Measurements from ENCODE around the gene LRRC74B.
"Not testable (repeated sequence)": the region's sequence is repeated elsewhere in the genome, so short reads cannot be mapped to it uniquely, and the experiment has no call there.

Gene LRRC74B, protein sequence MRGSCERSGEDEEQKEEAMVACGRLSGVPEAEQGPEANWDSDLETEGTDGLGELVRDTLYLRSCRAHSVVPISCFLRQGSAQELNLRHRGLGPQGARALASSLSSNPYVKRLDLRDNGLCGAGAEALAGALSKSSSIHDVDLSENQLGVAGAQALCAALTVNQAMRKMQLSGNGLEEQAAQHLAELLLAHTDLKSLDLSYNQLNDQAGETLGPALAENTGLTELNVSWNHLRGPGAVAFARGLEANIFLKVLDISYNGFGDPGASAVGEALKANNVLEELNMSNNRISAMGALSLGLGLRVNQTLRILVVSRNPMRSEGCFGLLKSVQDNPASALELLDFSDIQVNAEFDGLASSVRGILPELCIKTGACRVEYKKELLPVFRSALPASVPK

DNA sequence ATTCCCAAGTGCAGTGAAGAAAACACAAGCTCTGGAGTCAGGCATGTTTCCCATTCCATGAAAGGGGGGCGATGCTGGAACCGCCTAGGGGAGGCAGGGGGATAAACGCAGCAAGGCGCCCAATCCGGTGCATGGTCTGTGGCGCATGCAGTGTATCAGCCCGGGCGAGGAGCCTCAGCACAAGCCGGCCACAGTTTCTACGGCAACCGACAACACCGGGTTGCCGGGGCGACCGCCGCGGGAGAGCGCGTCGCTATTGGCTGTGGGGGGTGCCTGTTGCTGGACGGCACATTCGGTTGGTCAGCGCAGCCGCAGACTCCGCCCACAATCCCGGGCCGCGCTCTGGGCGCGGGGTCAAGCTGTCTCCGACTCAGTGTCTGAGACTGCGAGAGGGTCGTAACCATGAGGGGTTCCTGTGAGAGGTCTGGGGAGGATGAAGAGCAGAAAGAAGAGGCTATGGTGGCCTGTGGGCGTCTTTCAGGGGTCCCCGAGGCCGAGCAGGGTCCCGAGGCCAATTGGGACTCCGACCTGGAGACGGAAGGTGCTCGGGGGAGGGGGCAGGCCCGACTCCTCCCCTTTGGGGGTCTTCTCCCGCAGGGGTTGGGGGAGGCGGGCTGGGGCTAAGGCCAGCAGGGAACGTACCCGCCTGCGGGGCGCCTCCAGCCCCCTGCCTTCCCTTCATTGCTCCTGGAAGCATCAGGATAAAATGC lies at the start of gene LRRC74B:
Gene LRRC74B (plus strand): TSS at position 362 of the 710 bp plus-strand sequence. CDS start 41 bp downstream, at position 403.
- peak; percentile 74 to 82 for DNase-seq

DNA sequence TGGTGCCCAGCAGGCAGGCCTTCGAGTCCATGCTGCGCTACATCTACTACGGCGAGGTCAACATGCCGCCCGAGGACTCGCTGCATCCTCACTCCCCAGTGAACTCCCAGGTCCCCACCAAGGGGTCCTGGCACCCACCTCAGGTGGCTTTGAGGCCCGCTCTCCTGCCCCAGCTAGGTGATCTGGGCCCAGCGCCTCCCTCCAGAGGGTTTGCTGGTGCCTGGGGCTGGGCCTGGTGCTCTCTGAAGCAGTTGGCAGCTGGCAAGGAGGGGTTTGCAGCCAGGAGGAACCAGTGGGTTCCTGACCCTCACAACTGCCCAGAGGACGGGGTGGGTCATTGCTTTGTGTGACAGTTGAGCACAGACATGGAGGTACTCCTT lies 49.7 kb upstream of the LRRC74B start:
- DNase-seq: no peak

DNA sequence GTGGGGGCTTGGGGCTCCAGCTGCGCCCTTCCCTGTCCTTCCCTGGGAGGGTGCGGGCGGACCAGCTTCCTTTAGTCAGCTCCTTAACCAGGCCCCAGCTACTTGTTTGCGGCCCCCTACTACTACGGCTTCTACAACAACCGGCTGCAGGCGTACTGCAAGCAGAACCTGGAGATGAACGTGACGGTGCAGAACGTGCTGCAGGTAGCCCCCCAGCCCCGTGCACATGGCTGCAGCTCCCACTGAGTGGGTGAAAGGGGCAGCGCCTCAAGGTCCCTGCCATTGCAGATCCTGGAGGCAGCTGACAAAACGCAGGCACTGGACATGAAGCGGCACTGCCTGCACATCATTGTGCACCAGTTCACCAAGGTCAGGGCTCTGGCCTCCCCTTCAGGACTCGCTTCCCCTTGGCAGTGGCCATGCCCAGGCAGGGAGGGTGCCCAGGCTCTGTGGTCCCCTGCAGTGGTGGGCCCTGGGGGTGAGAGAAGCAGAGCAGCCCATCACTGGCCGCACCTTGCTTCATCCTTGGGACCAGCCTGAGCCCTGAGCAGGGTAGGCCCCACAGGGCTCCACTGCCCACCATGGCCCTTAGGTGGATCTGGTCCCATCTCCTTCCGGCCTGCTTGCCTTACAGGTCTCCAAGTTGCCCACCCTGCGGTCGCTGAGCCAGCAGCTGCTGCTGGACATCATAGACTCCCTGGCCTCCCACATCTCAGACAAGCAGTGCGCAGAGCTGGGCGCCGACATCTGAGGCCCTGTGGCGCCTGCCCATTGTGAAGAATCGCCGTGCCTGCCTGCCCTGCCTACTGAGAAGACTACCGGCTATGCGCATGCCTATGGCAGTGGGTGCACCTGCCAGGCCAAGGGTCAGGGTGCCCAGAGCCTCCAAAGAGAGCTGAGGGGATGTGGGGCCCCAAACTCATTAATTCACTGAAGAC lies 48.9 kb upstream of the LRRC74B start:
- no peak for DNase-seq

DNA sequence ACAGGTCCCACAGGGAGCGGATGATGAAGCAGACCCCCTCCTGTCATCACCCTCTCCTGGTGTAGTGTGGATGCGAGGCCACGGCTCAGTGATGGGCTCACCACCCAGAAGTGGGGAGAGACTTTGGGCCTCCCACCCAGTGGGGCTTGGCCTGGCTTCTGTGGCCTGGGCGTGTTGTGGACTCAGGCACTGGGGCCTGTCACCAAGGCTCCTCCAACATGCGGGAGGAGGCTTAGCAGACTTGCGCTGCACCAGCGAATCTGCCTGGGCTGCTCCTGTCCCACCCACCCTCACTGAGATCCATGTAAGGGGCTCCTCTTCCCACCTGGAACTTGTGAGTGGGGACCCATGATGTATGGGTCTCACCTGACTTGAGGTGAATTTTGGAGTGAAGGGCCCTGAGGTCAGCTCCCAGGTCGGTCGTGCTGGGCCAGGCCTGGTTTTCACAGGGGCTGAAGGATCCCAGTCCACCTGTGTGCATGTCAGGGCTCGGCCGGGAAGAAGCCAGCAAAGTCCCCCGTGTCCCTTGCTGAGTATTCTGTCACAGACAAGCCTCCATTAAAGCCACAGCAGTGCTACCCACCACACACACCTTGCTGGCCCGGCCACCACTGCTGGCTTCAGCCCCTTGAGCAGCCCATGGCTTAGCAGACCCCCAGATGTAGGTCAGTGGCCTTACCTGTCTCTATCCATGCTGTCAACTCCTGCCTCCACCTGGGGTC lies 48.0 kb upstream of the LRRC74B start:
- DNase-seq: no peak

DNA sequence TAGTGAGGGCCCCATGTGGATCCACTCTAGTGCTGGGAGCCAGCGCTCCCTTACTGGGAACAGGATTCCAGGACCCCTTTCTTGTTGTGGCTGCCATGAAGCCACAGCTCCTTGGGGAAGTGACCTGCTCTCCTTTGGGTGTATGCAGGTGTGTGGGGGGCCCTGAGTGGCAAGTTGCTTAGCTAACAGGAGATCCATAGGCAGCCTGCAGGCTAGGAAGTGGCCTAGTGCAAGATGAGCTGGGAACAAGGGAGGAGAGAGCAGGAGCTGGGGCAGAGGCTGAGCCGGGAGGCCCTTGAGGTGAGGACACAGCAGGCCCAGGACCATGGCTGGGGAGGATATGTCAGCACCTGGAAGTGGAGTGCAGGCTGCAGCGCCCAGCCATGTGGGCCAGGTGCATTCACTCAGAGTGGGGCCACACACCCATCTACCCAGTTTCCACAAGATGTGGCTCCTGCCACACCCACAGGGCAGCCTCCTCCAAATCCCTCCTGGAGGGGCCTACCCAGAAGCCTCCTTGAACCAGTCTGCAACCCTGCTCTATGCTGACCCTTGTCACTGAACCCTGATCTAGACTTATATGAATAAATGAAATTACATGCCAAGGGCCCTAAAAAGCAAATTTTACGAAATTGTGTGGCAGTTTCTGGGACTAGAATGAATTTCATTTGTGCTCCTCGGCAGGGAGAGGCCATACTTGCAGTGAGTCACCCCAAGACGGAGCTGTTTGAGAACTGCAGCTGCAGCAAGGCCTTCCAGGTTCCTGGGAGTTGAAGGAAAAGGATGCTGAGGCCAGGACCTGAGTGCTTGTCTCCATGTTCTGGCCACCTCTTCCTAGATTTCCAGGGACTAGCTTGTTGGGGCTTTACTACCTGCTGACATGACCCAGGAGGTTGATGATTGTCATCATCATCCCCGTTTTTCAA lies 47.1 kb upstream of the LRRC74B start:
- DNase-seq: no peak

DNA sequence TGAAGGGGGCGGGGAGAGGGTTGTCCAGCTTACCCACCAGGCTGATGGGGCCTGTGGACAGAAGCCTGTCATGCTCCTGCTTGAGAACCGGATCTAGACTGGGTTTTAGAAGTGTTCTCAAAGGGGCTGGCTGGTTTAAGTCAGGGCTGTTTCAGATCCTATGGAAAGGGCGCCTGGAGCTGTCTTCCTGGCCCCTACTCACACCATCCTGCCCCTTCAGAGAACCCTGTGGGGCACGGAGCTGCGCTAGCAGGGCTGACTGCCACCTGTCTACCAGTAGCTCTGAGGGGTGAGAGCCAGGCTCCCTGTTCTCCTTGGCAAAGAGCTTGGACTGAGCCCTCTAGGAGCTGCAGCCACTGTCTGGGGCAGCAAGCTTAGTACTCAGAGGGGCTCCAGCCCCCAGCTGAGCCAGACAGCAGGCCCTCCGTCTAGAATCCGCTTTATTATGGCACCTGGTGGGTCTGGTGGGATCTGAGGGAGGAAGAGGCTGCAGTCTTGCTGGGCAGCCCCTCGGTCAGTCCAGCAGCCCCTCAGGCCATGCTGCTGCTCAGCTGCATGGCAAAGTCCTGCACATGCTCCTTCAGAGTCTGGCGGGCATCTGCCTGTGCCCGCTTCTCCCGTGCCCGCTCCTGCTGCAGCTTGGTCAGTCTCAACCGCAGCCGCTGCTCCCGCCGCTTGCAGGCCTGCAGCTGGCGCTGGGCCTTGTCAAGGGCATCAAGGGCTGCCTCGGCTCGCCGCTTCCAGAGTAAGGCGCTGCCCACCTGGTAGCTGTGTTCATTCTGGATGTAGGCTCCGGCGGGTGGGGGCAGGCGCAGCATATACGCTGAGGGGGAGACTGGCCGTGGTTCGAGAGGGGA lies 46.2 kb upstream of the LRRC74B start:
- DNase-seq: no peak

DNA sequence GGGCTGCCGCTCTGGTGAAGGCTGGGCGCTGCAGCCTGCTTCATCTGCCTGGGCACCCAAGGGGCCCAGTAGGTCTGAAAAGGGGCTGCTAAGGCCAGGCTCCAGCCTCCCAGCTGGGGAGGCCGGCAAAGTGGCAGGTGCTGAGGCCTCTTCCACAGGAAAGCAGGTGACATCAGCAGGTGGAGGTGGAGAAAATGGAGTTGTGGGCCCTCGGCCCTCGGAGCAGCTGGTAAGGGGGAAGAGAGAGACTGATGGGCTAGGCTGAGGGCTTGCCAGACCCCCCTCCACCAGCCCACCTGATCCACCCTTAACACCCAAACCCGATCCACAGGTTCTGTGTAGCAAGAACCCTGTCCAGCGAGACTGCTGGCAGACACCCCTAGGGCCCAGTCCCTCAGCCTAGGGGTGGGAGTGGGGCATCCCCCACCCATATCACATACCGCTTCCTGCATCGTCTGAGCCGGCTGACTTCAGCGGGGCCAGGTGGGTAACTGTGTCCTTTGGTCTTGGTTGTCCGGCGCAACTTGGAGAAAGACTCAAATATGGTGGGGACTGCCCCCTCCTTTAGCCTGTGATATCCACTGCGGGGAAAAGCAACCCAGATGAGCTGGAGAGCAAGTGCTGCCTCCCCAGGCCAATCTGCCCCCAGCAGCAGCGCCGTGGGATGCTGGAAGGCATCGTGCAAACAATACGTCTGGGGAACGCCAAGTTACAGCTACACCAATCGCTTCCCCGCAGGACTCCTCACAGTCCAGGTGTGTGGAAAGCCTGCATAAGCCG lies 45.3 kb upstream of the LRRC74B start:
- peak in 1 of 2 experiments; percentile 26 for DNase-seq

DNA sequence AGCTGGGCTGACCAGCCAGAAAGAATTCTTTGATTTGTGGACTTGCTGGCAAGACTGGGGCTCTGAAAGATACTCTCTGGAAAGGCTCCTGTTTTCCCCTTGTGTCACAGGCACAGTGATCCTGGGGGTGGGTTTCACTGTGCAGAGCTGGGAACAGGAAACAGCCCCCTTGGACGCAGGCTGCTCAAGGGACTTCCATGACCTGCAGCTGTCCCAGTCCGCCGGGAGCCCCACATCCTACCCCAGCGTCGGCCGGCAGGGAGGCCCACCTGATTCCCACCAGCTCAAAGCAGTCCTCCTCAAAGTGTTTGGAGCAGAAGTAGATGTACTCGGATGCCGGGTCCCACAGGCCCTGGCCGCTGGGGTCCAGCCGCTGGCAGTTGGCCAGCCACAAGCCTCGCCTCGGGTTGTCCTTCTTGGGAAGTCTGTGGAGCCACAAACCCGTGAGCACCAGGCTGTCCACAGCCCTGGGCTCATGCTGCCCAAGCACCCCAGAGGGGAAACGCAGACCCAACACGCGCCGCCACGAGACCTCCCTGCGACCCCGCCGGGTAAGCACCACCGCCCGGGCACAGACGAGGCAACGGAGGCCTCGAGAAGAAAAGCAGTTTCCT lies 44.7 kb upstream of the LRRC74B start:
- DNase-seq: no peak

DNA sequence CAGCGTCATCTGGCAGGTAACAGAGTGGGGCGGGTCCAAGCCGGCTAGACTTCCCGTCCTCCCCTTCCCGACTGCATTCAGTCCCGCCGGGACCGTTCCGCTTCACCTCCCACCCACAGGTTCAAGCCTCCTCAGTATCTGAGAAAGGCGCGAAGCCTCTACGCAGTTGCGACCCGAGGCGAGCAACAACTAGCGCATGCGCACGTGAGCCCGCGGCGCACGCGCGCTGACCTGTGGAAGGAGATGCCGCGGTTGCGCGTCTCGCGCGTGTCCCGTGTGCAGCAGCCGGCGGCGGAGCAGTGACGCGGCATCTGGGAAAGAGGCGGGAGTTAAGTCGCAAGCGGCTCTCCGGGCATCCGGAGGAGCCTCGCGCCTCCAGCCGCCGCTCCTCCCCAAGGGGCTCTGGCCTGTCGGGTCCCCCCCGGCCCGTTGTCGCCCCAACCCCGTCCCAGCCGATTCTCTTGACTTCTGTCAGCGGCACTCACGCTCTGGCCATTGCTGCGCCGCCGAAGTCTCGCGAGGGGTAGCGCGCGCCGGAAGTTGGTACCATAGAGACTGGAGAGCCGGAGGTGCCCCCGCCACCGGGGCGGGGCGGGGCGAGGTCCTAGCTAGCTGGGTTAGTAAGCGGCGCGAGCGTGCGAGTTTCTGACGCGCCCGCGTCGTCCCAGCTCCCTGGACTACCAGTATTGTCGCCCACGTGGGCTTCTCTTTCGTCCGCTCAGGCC lies 44.0 kb upstream of the LRRC74B start, which contains the start of gene THAP7:
Gene THAP7 (minus strand): TSS at position 518 of the 725 bp plus-strand sequence. CDS start 207 bp downstream, at position 311.
- DNase-seq: peak; percentile 97 to 98

DNA sequence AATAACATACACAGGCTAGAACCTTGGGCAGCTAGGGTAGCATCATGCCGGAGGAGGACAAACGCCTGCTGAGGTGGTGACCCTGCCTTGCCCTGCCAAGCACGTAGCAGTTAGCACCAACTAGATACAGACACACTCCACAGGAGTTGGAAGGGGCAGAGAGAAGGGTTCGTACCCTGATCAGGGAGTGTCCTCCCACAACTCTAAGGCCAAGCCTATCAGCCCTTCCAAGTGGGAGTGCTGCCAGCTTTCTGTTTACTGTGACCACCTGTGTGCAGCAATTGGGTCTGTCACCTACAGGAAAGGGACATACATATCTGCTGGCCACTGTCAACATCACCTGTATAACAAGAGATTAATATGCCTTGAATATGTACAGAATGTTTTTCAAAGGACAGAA lies 42.0 kb upstream of the LRRC74B start:
- no peak for DNase-seq

DNA sequence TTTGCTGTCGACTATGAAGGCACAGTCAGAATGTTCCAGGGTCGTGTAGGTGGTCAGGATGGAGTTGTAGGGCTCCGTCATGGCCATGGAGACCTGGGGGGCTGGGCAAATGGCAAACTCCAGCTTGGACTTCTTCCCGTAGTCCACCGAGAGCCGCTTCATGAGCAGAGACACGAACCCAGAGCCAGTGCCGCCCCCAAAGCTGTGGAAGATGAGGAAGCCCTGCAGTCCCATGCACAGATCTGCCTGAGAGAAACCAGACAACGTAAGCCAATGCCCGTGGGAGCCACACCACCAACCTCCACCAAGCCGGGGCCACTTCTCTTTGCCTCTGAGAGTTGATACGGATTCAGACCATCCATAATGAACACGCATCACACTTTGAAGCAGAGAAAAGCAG lies 36.5 kb upstream of the LRRC74B start:
- not testable (repeated sequence) for DNase-seq

DNA sequence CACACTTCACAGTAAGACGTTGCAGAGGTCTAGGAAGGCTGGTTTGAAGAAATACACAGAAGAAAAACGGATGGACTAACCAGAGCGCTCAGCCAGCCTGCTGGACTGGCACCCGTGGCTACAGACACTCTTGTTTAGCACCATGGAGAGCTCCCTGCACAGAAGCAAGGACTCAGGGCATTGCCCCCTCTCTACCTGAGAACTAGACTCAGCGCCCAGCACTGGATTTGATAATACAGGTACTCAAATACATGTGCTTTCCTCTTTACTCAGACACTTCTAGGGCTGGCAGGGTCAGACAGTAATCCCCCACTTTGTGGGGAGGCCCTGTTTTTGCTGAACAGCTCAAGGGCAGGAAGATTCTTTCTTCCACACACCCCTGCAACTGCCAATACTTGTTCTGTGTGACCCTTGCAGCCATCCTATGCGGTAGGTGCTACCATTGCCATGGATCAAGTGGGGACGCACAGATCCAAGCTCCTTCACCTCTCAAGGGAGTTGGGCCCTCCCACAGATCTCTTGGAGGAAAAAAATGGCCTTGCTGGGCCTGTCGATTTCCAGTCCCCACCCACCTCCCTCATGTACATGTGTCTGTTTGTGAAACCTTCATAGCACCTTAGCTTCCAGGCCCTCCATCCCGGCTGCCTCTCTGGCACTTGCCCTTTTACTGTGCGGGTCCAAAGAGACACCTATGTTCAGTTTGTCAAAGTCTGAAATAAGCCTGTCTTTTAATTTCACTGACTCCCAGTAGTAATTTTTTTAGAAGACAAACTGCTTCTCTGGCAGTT lies 35.9 kb upstream of the LRRC74B start:
- no peak for DNase-seq

DNA sequence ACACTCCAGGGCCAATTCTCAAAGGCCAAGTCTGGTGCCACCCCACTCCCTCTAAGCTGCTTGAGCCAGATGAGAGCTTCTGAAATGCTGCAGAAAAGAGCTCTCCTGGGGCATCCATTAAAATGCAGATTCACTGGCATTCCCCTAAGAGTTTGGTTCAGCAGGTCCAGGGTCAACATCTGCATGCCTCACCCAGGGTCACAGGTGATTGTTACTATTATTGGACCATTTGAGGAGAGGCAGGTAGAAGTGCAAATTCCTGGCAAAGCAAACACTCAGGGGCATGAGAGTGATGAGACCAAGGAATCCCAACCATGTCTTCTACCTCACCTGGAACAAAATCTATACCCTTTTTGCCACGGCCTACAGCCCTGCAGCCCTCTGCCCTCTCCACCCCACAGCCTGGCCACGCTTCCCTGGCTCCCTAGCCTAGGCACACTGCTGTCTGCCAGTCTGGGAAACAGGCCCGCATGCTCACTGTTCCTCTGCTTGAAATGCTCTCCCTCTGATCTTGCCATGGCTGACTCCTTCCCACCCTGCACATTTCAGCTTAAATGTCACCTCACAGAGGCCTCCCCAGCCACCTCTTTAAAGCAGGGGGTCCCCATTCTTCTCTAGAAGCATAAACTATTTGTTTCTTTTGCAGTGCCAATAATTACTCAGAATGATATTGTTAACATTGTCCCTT lies 35.2 kb upstream of the LRRC74B start:
- no peak for DNase-seq

DNA sequence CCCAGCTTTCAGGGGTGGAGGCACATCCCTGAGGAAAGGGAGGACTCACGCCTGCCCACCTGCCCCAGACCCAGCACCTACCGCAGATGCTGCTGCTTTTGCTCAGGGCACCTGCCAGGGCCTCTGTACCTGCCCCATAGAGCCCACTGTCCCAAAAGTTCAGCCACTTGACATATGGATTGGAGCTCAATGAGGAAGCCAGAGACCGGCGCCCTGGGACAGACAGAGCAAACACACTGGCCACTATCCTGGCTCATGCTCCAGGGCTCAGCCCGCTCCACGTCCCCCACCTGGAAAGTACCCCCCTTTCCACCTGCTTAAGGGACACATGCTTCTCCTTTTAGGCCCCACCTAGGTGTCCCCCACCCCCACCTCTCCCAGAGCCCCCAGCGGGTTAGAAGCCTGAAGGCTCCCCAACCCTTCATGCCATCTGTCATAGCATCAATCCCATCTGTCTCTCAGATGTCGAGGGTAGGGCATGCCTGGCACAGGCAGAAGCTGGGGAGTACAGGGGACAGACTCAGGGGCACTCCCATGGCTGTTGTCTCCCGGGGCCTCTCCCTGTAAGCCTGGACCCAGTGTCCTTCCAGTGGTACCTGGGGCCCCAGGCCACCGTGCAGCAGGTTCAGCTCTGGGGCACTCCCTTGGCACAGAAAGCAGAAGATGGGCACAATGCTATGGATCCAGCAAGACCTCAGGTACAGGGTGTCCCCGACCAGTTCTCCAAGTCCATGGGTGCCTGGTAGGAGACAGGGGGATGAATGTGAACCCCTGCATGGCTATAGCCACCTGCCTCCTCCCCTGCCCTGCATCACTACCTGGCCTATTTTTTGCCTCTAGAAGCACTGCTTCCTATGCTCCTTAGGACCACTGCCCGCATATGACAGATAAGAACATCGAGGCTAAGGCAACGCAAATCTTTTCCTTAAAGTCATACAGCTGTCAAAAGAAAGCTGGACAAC lies 33.0 kb upstream of the LRRC74B start:
- DNase-seq: no peak

DNA sequence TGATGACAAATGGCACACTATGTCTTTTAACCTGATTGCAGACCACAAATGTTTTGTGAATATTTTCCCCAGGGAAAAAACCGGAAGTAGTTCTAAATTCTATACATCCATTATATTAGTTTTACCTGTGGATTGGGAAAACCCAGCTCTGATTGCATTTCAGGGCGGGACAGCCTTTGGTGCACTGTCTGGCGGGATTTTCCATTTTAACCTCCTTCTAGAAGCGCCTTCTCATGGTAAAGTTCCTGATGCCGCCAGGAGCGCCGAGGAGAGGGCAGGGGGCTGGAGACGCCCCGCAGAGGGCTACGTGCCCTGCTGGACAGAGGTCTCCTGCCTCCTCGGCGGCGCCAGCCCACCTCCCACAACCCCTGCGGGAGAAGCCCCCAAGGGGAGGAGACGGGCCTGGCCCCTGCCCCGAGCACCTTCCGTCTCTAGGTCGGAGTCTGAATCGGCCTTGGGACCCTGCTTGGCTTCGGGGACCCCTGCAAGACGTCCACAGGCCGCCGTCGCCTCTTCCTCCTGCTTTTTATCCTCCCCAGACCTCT lies 32.0 kb upstream of the LRRC74B start:
- no peak for DNase-seq
